B cell (primary cell): ENCODE measurements around the gene DDHD1.

Experiments
- CTCF ChIP-seq: fragments of 200-600 bp; IDR thresholded peaks from one replicate; pipeline ENCODE4 v1.8.0; 2022; ENCODE audit warnings: antibody characterized with exemption, mild to moderate bottlenecking
- EZH2 ChIP-seq: IDR thresholded peaks from 2 replicates; pipeline ENCODE4 v1.6.1; 2012; ENCODE audit warnings: borderline replicate concordance, low read depth, mild to moderate bottlenecking, moderate library complexity, low read length; ENCODE audit not compliant: insufficient read depth, poor library complexity, severe bottlenecking

- TF ChIP-seq CTCF (no peak), EZH2 (no peak)
Measured at GRCh38 chr14:53022593-53022992, 130.5 kb downstream of the DDHD1 start.
